Immature natural killer cell (primary cell): ENCODE measurements around the gene CFAP43. TPM values are rescaled to one million over a fixed set of nuclear protein-coding genes. Genes with fewer than 3 reads are reported as not detected.
"Not testable (repeated sequence)": the region's sequence is repeated elsewhere in the genome, so short reads cannot be mapped to it uniquely, and the experiment has no call there.

ENCODE experiments used
- DNase-seq, 3 donors: peaks; one replicate each; pipeline ENCODE4 v3.0.0; 2022; ENCODE audit warnings: mixed read lengths in 1 of 3
- H3K27ac Mint-ChIP-seq, 6 donors: one replicate each; pipeline ENCODE4 v1.8.0; 2020; ENCODE audit warnings: mixed read lengths in 6 of 6, mild to moderate bottlenecking in 5 of 6, inconsistent platforms in 4 of 6, moderate library complexity in 3 of 6
- H3K27me3 Mint-ChIP-seq, 3 donors: one replicate each; pipeline ENCODE4 v1.8.0; 2020 to 2021; ENCODE audit warnings: low read depth in 3 of 3, mild to moderate bottlenecking in 3 of 3, mixed read lengths in 3 of 3, moderate library complexity in 3 of 3, inconsistent platforms in 1 of 3
- H3K36me3 Mint-ChIP-seq, 3 donors: one replicate each; pipeline ENCODE4 v1.8.0; 2020; ENCODE audit warnings: mixed read lengths in 3 of 3, inconsistent platforms in 2 of 3, mild to moderate bottlenecking in 2 of 3
- H3K4me1 Mint-ChIP-seq, 2 donors: one replicate each; pipeline ENCODE4 v1.8.0; 2020; ENCODE audit warnings: inconsistent platforms in 2 of 2, mild to moderate bottlenecking in 2 of 2, mixed read lengths in 2 of 2, moderate library complexity in 1 of 2
- H3K4me3 Mint-ChIP-seq, 5 donors: one replicate each; pipeline ENCODE4 v1.8.0; 2020; ENCODE audit warnings: mild to moderate bottlenecking in 5 of 5, mixed read lengths in 5 of 5, inconsistent platforms in 3 of 5, moderate library complexity in 3 of 5
- H3K9me3 Mint-ChIP-seq, 6 donors: one replicate each; pipeline ENCODE4 v1.8.0; 2020; ENCODE audit warnings: mild to moderate bottlenecking in 6 of 6, mixed read lengths in 6 of 6, inconsistent platforms in 4 of 6, moderate library complexity in 3 of 6
- polyA plus RNA-seq, 3 donors: library from polyadenylated mRNA; unstranded; fragments of 300-500 nt; fragmentation: Illumina TruSeq; gene quantifications; one replicate each; pipeline ENCODE4 v1.2.3, GENCODE V29; 2021

The CFAP43 gene
- polyA plus RNA-seq, 3 donors from 2014 or later, result 0.19 TPM; not detected in 2

GRCh38 chr10:104195706-104196105 lies 36.5 kb downstream of the CFAP43 start:
- no peak for DNase-seq
- H3K4me3 Mint-ChIP-seq, result no peak overlapping the region
- H3K27ac Mint-ChIP-seq, result no peak overlapping the region
- H3K4me1 Mint-ChIP-seq, result no peaks in the 10 kb centered on the region
- H3K36me3 Mint-ChIP-seq, result no peaks in the 10 kb centered on the region
- H3K27me3 Mint-ChIP-seq, result peaks cover 1 to 6% (median 3%) of the 10 kb centered on the region in 3 donors
- H3K9me3 Mint-ChIP-seq, result no peaks in the 10 kb centered on the region

GRCh38 chr10:104193787-104194186 lies 38.4 kb downstream of the CFAP43 start:
- no peak for DNase-seq
- H3K36me3 Mint-ChIP-seq, result no peaks in the 10 kb centered on the region
- peaks cover 3 to 12% (median 3%) of the 10 kb centered on the region in 3 donors for H3K27me3 Mint-ChIP-seq
- H3K9me3 Mint-ChIP-seq, result no peaks in the 10 kb centered on the region
- H3K4me3 Mint-ChIP-seq, result no peak overlapping the region
- no peaks in the 10 kb centered on the region for H3K4me1 Mint-ChIP-seq
- no peak overlapping the region for H3K27ac Mint-ChIP-seq

- Mint-ChIP-seq H3K27ac (peak overlapping the region in 1 of 6 donors; percentile 3), H3K4me3 (no peak overlapping the region), H3K36me3 (no peaks in the 10 kb centered on the region), H3K27me3 (peaks cover 2 to 12% (median 3%) of the 10 kb centered on the region in 3 donors), H3K9me3 (no peaks in the 10 kb centered on the region), H3K4me1 (no peaks in the 10 kb centered on the region)
- DNase-seq, result no peak
Measured at GRCh38 chr10:104190695-104191094, 41.5 kb downstream of the CFAP43 start.

GRCh38 chr10:104183682-104184081 lies 48.5 kb downstream of the CFAP43 start:
- Mint-ChIP-seq H3K36me3 (no peaks in the 10 kb centered on the region), H3K27me3 (peaks cover 2 to 7% (median 5%) of the 10 kb centered on the region in 3 donors), H3K4me1 (no peaks in the 10 kb centered on the region), H3K9me3 (no peaks in the 10 kb centered on the region), H3K27ac (no peak overlapping the region), H3K4me3 (no peak overlapping the region)
- no peak for DNase-seq

GRCh38 chr10:104174136-104174535 lies 58.0 kb downstream of the CFAP43 start:
- not testable (repeated sequence) for H3K36me3 Mint-ChIP-seq, H3K4me1 Mint-ChIP-seq, H3K4me3 Mint-ChIP-seq

GRCh38 chr10:104170610-104171254 lies 61.4 kb downstream of the CFAP43 start:
- Mint-ChIP-seq H3K27me3 (peaks cover 2 to 14% (median 9%) of the 10 kb centered on the region in 3 donors), H3K4me3 (no peak overlapping the region), H3K9me3 (peaks cover 0 to 9% (median under 1%) of the 10 kb centered on the region in 6 donors), H3K27ac (no peak overlapping the region), H3K36me3 (no peaks in the 10 kb centered on the region), H3K4me1 (no peaks in the 10 kb centered on the region)
- DNase-seq, result no peak

More at GRCh38 chr10:104174136-104174535, 58.0 kb downstream of the CFAP43 start:
- H3K27me3 Mint-ChIP-seq, result peaks cover 2 to 11% (median 6%) of the 10 kb centered on the region in 3 donors
- not testable (repeated sequence) for DNase-seq, H3K9me3 Mint-ChIP-seq, H3K27ac Mint-ChIP-seq

- H3K36me3 Mint-ChIP-seq, result peaks cover 6 to 13% (median 6%) of the 10 kb centered on the region in 3 donors
- no peak overlapping the region for H3K27ac Mint-ChIP-seq
- H3K4me3 Mint-ChIP-seq, result no peak overlapping the region
- no peak for DNase-seq
- H3K27me3 Mint-ChIP-seq, result peaks cover 11 to 31% (median 14%) of the 10 kb centered on the region in 3 donors
- peaks cover 10 to 22% (median 14%) of the 10 kb centered on the region in 6 donors for H3K9me3 Mint-ChIP-seq
- no peaks in the 10 kb centered on the region for H3K4me1 Mint-ChIP-seq
Measured at GRCh38 chr10:104155591-104155990, 76.6 kb downstream of the CFAP43 start.

GRCh38 chr10:104151737-104152136 lies 80.4 kb downstream of the CFAP43 start:
- H3K36me3 Mint-ChIP-seq, result peaks cover 6 to 13% (median 6%) of the 10 kb centered on the region in 3 donors
- H3K27me3 Mint-ChIP-seq, result peaks cover 12 to 28% (median 13%) of the 10 kb centered on the region in 3 donors
- DNase-seq, result no peak
- H3K4me1 Mint-ChIP-seq, result no peaks in the 10 kb centered on the region
- H3K27ac Mint-ChIP-seq, result no peak overlapping the region
- H3K9me3 Mint-ChIP-seq, result peaks cover 10 to 22% (median 14%) of the 10 kb centered on the region in 6 donors
- H3K4me3 Mint-ChIP-seq, result no peak overlapping the region

GRCh38 chr10:104150139-104150538 lies 82.0 kb downstream of the CFAP43 start:
- peaks cover 6 to 13% (median 6%) of the 10 kb centered on the region in 3 donors for H3K36me3 Mint-ChIP-seq
- H3K4me3 Mint-ChIP-seq, result no peak overlapping the region
- DNase-seq, result no peak
- H3K9me3 Mint-ChIP-seq, result peaks cover 10 to 22% (median 14%) of the 10 kb centered on the region in 6 donors
- H3K27ac Mint-ChIP-seq, result no peak overlapping the region
- H3K27me3 Mint-ChIP-seq, result peaks cover 9 to 22% (median 14%) of the 10 kb centered on the region in 3 donors
- H3K4me1 Mint-ChIP-seq, result no peaks in the 10 kb centered on the region

GRCh38 chr10:104146882-104147281 lies 85.3 kb downstream of the CFAP43 start:
- no peak overlapping the region for H3K4me3 Mint-ChIP-seq
- H3K9me3 Mint-ChIP-seq, result peaks cover 2 to 13% (median 7%) of the 10 kb centered on the region in 6 donors
- DNase-seq, result no peak
- H3K27me3 Mint-ChIP-seq, result peaks cover 9 to 12% (median 10%) of the 10 kb centered on the region in 3 donors
- no peaks in the 10 kb centered on the region for H3K4me1 Mint-ChIP-seq
- H3K36me3 Mint-ChIP-seq, result peaks cover 0 to 4% (median 1%) of the 10 kb centered on the region in 3 donors
- no peak overlapping the region for H3K27ac Mint-ChIP-seq

- no peak overlapping the region for H3K27ac Mint-ChIP-seq
- H3K36me3 Mint-ChIP-seq, result no peaks in the 10 kb centered on the region
- no peaks in the 10 kb centered on the region for H3K4me1 Mint-ChIP-seq
- no peak overlapping the region for H3K4me3 Mint-ChIP-seq
- H3K9me3 Mint-ChIP-seq, result no peaks in the 10 kb centered on the region
- peaks cover 0 to 7% (median 2%) of the 10 kb centered on the region in 3 donors for H3K27me3 Mint-ChIP-seq
- no peak for DNase-seq
Measured at GRCh38 chr10:104144931-104145330, 87.2 kb downstream of the CFAP43 start.

- H3K4me3 Mint-ChIP-seq, result no peak overlapping the region
- no peak for DNase-seq
- H3K27me3 Mint-ChIP-seq, result peaks cover 0 to 7% (median 2%) of the 10 kb centered on the region in 3 donors
Measured at GRCh38 chr10:104143829-104144228, 88.3 kb downstream of the CFAP43 start.

GRCh38 chr10:104142081-104142480 lies 90.1 kb downstream of the CFAP43 start:
- no peak overlapping the region for H3K27ac Mint-ChIP-seq
- DNase-seq, result no peak
- H3K4me1 Mint-ChIP-seq, result no peaks in the 10 kb centered on the region
- no peak overlapping the region for H3K4me3 Mint-ChIP-seq
- peaks cover 0 to 3% (median 0%) of the 10 kb centered on the region in 3 donors for H3K27me3 Mint-ChIP-seq
- no peaks in the 10 kb centered on the region for H3K9me3 Mint-ChIP-seq
- H3K36me3 Mint-ChIP-seq, result no peaks in the 10 kb centered on the region

More at GRCh38 chr10:104143829-104144228, 88.3 kb downstream of the CFAP43 start:
- Mint-ChIP-seq H3K27ac (no peak overlapping the region), H3K9me3 (no peaks in the 10 kb centered on the region), H3K36me3 (no peaks in the 10 kb centered on the region), H3K4me1 (no peaks in the 10 kb centered on the region)

GRCh38 chr10:104139221-104139620 lies 92.9 kb downstream of the CFAP43 start:
- no peaks in the 10 kb centered on the region for H3K9me3 Mint-ChIP-seq
- DNase-seq, result no peak
- no peaks in the 10 kb centered on the region for H3K36me3 Mint-ChIP-seq
- no peak overlapping the region for H3K27ac Mint-ChIP-seq
- peaks cover 0 to 7% (median 2%) of the 10 kb centered on the region in 3 donors for H3K27me3 Mint-ChIP-seq
- H3K4me3 Mint-ChIP-seq, result no peak overlapping the region
- no peaks in the 10 kb centered on the region for H3K4me1 Mint-ChIP-seq
